Breast epithelium (tissue), 3 donors: ENCODE measurements around the gene LAMP2.

Experiments
- POLR2A ChIP-seq: fragments of 450-650 bp; IDR thresholded peaks from one replicate; pipeline ENCODE4 v1.6.1; 2016; ENCODE audit warnings: antibody characterized with exemption, mild to moderate bottlenecking, moderate library complexity
- POLR2AphosphoS5 ChIP-seq, 3 donors: sonication (generic); formaldehyde crosslinking; IDR thresholded peaks; one replicate each; pipeline ENCODE4 v1.6.1; 2017; ENCODE audit warnings: antibody characterized with exemption in 3 of 3

- TF ChIP-seq POLR2A (no peak), POLR2AphosphoS5 (IDR thresholded peaks at IDR 0.05) (no peak)
Observed at GRCh38 chrX:120378570-120378969, 90.5 kb downstream of the LAMP2 start.
